ENCODE measurements around the gene FEZ2.
A peak's percentile ranks its signal among the peaks of the same experiment; 100 is the strongest.

The FEZ2 gene

GRCh38 chr2:36559221-36559942 is 38.6 kb downstream of the FEZ2 start:
- no peak for TF ChIP-seq ESRRG (CRISPR knock-in tag; IDR thresholded peaks at IDR 0.05)
- TF ChIP-seq OSR1 (CRISPR knock-in tag; IDR thresholded peaks at IDR 0.05), result no peak
- no peak for TF ChIP-seq TOX (CRISPR knock-in tag; IDR thresholded peaks at IDR 0.05; ENCODE audit: borderline replicate concordance)
- no peak for TF ChIP-seq ZNF70 (CRISPR knock-in tag; IDR thresholded peaks at IDR 0.05)
- TF ChIP-seq TSHZ2 (CRISPR knock-in tag; IDR thresholded peaks at IDR 0.05), result no peak
- TF ChIP-seq ZC3H10 (CRISPR knock-in tag; IDR thresholded peaks at IDR 0.05), result no peak
- TF ChIP-seq PATZ1 (CRISPR knock-in tag; IDR thresholded peaks at IDR 0.05; ENCODE audit: borderline replicate concordance), result no peak
- TF ChIP-seq CREB5 (CRISPR knock-in tag; IDR thresholded peaks at IDR 0.05; ENCODE audit: low read depth), result no peak
- TF ChIP-seq ZNF8 (CRISPR knock-in tag; IDR thresholded peaks at IDR 0.05), result no peak
- TF ChIP-seq ZFP30 (CRISPR knock-in tag; IDR thresholded peaks at IDR 0.05), result no peak
- no peak for TF ChIP-seq CSDC2 (CRISPR knock-in tag; IDR thresholded peaks at IDR 0.05)
- TF ChIP-seq CSRNP3 (CRISPR knock-in tag; IDR thresholded peaks at IDR 0.05), result no peak
- no peak for TF ChIP-seq TCF4 (CRISPR knock-in tag; IDR thresholded peaks at IDR 0.05; ENCODE audit: borderline replicate concordance)
- TF ChIP-seq RARB (CRISPR knock-in tag; IDR thresholded peaks at IDR 0.05), result no peak
- TF ChIP-seq ZFP3 (CRISPR knock-in tag; IDR thresholded peaks at IDR 0.05), result no peak
- no peak for TF ChIP-seq SNAI2 (CRISPR knock-in tag; IDR thresholded peaks at IDR 0.05)
- no peak for TF ChIP-seq ISL1 (CRISPR knock-in tag; IDR thresholded peaks at IDR 0.05)

GRCh38 chr2:36556842-36557241 is 41.1 kb downstream of the FEZ2 start:
- TF ChIP-seq ZC3H10 (CRISPR knock-in tag; IDR thresholded peaks at IDR 0.05), result no peak
- no peak for TF ChIP-seq GLIS3 (CRISPR knock-in tag; IDR thresholded peaks at IDR 0.05)
- no peak for TF ChIP-seq ESRRG (CRISPR knock-in tag; IDR thresholded peaks at IDR 0.05)
- TF ChIP-seq CSRNP3 (CRISPR knock-in tag; IDR thresholded peaks at IDR 0.05), result no peak
- peak; percentile 56 for ATAC-seq

More at GRCh38 chr2:36559221-36559942, 38.6 kb downstream of the FEZ2 start:
- no peak for ATAC-seq

- no peak for ATAC-seq
- TF ChIP-seq ZNF565 (CRISPR knock-in tag; conservative IDR thresholded peaks at IDR 0.05; ENCODE audit: low read depth) (no peak), ZNF70 (CRISPR knock-in tag; IDR thresholded peaks at IDR 0.05) (no peak), BACH2 (CRISPR knock-in tag; IDR thresholded peaks at IDR 0.05; ENCODE audit: borderline replicate concordance) (no peak), PPARA (CRISPR knock-in tag; IDR thresholded peaks at IDR 0.05; ENCODE audit: borderline replicate concordance) (no peak), CSRNP3 (CRISPR knock-in tag; IDR thresholded peaks at IDR 0.05) (no peak), GLIS3 (CRISPR knock-in tag; IDR thresholded peaks at IDR 0.05) (no peak), POU6F1 (CRISPR knock-in tag; IDR thresholded peaks at IDR 0.05; ENCODE audit: borderline replicate concordance, low read depth) (no peak), CSDC2 (CRISPR knock-in tag; IDR thresholded peaks at IDR 0.05) (no peak), ZFP30 (CRISPR knock-in tag; IDR thresholded peaks at IDR 0.05) (no peak), ISL1 (CRISPR knock-in tag; IDR thresholded peaks at IDR 0.05) (no peak), ARNTL (CRISPR knock-in tag; IDR thresholded peaks at IDR 0.05; ENCODE audit: borderline replicate concordance, low read depth) (no peak), TOX (CRISPR knock-in tag; IDR thresholded peaks at IDR 0.05; ENCODE audit: borderline replicate concordance) (no peak), ZFP3 (CRISPR knock-in tag; IDR thresholded peaks at IDR 0.05) (no peak), SNAI2 (CRISPR knock-in tag; IDR thresholded peaks at IDR 0.05) (no peak), CREB5 (CRISPR knock-in tag; IDR thresholded peaks at IDR 0.05; ENCODE audit: low read depth) (no peak), ZC3H10 (CRISPR knock-in tag; IDR thresholded peaks at IDR 0.05) (no peak), OSR1 (CRISPR knock-in tag; IDR thresholded peaks at IDR 0.05) (no peak), ZNF8 (CRISPR knock-in tag; IDR thresholded peaks at IDR 0.05) (no peak)
These were observed 42.2 kb downstream of the FEZ2 start for GRCh38 chr2:36555789-36556188.
